HUES48 (cell line): ENCODE data around the gene SPEM2.

Experiments used
- H3K27ac ChIP-seq: one replicate; pipeline ENCODE4 v1.7.0; 2013; ENCODE audit warnings: low read depth, low read length, inconsistent platforms
- H3K27me3 ChIP-seq: 2 replicates; pipeline ENCODE4 v1.6.1; 2013; ENCODE audit warnings: mild to moderate bottlenecking, low read length; ENCODE audit not compliant: control insufficient read depth, insufficient read depth
- H3K36me3 ChIP-seq: 2 replicates; pipeline ENCODE4 v1.6.1; 2013; ENCODE audit warnings: low read length; ENCODE audit not compliant: control insufficient read depth, insufficient read depth
- H3K4me1 ChIP-seq: 2 replicates; pipeline ENCODE4 v1.6.1; 2013; ENCODE audit warnings: mild to moderate bottlenecking, low read length; ENCODE audit not compliant: control insufficient read depth, insufficient read depth
- H3K4me3 ChIP-seq: 2 replicates; pipeline ENCODE4 v1.5.1; 2013; ENCODE audit warnings: mild to moderate bottlenecking, low read depth, low read length
- H3K9ac ChIP-seq: 2 replicates; pipeline ENCODE4 v1.6.1; 2013; ENCODE audit warnings: mild to moderate bottlenecking, low read depth, low read length, moderate library complexity
- H3K9me3 ChIP-seq: 2 replicates; pipeline ENCODE4 v1.6.1; 2013; ENCODE audit warnings: low read length; ENCODE audit not compliant: control insufficient read depth, insufficient read depth

SPEM2 gene

DNA sequence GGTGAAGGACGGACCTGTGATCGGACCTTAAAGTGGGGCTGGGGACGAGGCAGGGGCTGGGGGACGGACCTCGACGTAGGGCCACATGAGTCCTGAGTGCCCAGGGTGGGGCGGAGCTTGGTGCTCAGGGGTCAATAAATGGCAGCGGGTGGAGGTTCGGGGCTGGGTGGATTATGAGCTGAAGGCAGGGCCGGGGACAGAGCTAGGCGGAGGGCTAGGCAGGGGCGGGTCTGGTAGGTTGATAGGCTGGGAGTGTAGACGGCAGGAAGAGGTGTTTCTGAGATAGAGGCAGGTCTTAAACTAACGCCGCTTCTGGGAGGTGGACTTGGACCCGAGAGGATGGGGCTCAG is 20.2 kb downstream of the SPEM2 start:
- no peak overlapping the region for H3K9ac ChIP-seq
- H3K4me1 ChIP-seq, result peaks cover 15% of the 10 kb centered on the region
- no peaks in the 10 kb centered on the region for H3K27me3 ChIP-seq
- peak overlapping the region; percentile 68 for H3K4me3 ChIP-seq
- no peaks in the 10 kb centered on the region for H3K36me3 ChIP-seq
- no peaks in the 10 kb centered on the region for H3K9me3 ChIP-seq
- peak overlapping the region; percentile 76 for H3K27ac ChIP-seq

DNA sequence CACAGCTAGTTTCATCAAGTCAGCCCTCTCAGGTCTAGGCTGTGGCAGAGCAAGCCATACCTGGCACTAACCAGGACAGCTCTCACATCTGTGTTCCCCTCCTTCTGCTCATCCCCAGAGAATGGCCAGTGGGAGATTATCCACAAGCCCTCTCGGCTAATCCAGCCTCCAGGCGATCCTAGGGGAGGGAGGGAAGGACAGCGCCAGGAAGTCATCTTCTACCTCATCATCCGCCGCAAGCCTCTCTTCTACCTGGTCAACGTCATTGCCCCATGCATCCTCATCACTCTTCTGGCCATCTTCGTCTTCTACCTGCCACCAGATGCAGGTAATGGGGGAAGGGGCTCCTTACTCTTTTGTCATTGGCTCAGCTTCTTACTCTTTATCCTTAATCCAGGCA is 23.0 kb downstream of the SPEM2 start:
- no peak overlapping the region for H3K27ac ChIP-seq
- H3K4me3 ChIP-seq, result no peak overlapping the region
- no peaks in the 10 kb centered on the region for H3K27me3 ChIP-seq
- H3K9me3 ChIP-seq, result no peaks in the 10 kb centered on the region
- H3K4me1 ChIP-seq, result peaks cover 8% of the 10 kb centered on the region
- no peak overlapping the region for H3K9ac ChIP-seq
- no peaks in the 10 kb centered on the region for H3K36me3 ChIP-seq

DNA sequence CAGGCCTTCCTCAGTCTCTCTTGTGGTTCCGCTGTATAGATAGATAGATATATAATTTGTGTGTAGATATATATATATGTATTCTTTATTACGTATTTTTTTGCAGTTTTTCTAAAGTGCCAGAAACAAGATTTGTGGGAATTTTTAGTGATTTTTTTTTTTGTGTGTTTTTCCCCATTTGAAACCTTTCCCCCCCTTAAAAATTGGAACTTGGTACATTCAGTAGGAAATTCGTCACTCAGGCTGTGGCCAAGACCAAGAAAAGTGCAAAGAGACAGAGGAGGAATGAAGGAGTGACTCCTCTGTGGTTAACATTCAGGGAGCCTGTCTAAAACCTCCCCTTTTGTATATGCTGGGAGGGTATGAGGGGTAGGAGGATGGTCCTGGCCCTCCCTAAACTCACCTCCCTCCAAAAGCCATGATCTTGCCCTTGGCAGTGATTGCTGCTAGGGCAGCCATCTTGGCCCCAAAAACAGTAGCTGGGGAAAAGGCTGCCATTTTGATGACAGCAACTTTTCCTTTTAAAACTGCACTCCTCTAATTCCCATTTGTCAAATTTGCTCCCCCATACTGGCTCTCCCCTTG is 34.6 kb downstream of the SPEM2 start:
- Histone ChIP-seq H3K36me3 (peaks cover 9% of the 10 kb centered on the region), H3K27ac (no peak overlapping the region), H3K27me3 (no peaks in the 10 kb centered on the region), H3K9ac (no peak overlapping the region), H3K4me1 (peaks cover 12% of the 10 kb centered on the region; the same call in 1 of the 2 replicates), H3K9me3 (no peaks in the 10 kb centered on the region), H3K4me3 (no peak overlapping the region)

DNA sequence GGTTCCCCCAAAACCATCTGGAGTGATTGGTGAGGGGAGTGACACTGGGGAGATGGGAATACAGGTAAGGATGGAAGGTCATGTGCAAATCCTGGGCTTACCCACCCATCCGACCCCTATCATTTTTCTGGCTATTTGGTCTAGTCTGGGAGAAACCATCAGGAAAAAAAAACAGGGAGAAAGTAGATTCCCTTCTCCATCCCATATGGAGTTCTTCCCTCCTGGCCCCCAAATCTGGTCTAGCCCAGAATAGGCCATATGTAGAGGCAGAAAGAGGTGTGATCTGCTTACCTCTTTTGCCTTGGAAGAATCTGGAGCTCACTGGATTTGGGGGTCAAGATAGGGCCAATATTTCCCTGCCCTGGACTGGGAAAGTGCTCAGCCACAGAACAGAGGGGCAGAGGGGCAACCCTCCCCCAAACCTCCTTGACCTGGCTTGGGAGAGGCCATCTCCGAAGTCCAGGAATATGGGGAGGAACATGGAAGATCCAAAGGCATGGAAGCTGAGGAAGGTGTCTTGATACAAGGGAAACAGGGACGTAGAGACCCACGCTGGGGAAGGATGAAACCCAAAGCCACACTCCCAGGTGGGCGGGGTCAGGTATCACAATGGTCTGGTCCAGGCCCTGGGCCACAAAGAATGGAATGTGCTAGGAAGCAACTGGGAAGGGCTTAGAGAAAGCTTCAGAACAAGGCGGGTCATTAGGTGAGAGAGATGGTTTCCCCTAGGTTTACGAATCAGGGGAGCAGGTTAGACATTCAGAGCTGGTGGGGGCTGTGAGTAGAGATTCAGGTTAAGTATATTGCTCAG is 35.6 kb downstream of the SPEM2 start:
- Histone ChIP-seq H3K27me3 (no peaks in the 10 kb centered on the region), H3K27ac (no peak overlapping the region), H3K9me3 (no peaks in the 10 kb centered on the region), H3K4me3 (no peak overlapping the region), H3K9ac (no peak overlapping the region), H3K4me1 (peaks cover 9% of the 10 kb centered on the region; the same call in 1 of the 2 replicates), H3K36me3 (peaks cover 9% of the 10 kb centered on the region)

DNA sequence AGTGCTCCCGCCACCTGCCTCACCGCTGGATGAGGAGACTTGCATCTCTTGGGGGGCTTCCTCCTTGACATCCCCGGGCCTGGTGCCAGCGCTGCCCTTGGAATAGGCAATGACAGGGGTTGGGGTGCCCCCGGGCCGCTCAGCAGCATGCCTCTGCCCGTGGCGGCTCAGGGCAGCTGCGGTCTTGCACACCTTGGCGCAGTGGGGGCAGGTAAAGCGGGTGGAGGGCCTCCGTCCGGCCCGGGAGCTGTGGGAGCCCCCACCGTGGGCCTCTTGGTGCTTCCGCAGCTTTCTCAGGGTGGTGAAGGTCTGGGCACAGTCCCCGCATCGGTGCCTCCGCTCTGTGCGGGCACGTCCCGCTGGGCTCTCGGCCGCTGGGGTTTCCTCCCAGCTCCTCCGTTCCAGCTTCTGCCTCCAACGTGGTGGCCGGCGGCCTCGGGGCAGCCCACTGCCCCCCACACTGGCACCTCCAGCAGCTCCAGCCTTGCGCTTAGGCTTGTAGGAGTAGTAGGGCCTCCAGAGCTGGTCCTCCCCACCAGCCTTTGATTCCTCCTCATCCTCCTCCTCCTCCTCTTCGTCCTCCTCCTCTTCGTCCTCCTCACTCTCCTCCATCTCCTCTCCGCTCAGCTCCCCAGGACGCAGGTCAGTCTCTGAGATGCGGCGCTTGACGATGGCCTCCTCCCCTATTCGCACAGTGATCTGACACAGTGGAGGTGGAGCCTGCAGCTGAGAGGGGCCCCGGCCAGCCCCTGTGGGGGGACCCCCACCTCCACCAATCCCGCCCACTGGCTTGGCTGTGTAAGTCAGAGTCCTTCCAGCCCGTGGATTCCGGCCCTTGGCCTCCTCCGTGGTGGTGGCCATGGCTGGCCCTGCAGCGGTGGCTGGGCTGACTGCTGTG is 37.3 kb downstream of the SPEM2 start:
- H3K4me1 ChIP-seq, result peaks cover 9% of the 10 kb centered on the region; the same call in 1 of the 2 replicates
- H3K27me3 ChIP-seq, result no peaks in the 10 kb centered on the region
- no peak overlapping the region for H3K4me3 ChIP-seq
- H3K36me3 ChIP-seq, result peaks cover 14% of the 10 kb centered on the region
- no peaks in the 10 kb centered on the region for H3K9me3 ChIP-seq
- H3K27ac ChIP-seq, result no peak overlapping the region
- no peak overlapping the region for H3K9ac ChIP-seq

DNA sequence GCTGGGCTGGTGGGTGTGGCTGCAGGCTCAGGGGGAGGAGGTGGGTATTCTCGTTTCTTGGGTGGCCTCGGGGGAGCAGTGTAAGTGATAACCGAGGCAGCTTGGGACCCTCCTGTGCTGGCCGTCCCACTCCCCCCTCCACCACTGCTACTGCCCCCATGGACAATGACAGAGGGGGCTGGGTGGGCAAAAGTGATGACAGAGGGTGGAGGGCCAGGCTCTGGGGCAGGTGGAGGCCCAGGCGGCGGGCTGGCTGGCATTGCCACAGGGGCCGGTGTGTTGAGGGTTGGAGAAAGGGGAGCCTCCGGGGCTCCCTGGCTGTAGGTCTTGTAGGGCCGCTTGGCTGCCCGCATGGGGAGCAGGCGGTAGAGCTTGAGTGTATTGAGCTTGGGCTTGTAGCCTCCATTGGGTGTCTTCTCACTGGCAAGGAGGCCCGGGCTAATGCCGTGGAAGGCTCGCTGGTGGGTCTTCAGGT is 38.0 kb downstream of the SPEM2 start:
- H3K27ac ChIP-seq, result no peak overlapping the region
- no peak overlapping the region for H3K4me3 ChIP-seq
- peaks cover 14% of the 10 kb centered on the region for H3K36me3 ChIP-seq
- no peaks in the 10 kb centered on the region for H3K9me3 ChIP-seq
- peaks cover 9% of the 10 kb centered on the region; the same call in 1 of the 2 replicates for H3K4me1 ChIP-seq
- H3K9ac ChIP-seq, result no peak overlapping the region
- H3K27me3 ChIP-seq, result no peaks in the 10 kb centered on the region

DNA sequence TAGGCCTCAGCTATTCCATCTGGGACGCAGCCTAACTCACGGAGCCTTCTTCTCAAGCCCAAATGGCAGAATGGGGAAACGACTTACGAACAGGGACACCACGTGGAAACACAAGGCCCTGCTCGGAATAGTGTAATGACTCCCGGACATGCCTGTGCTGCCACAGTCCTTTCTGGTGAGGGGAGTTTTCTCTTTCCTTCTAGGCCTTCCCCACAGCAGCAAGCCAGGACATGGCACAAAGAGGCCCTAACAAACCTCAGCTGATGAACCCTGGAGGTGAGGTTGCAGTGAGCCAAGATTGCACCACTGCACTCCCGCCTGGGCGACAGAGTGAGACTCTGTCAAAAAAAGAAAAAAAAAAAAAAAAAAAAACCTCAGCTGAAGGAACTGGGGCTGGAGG is 38.7 kb downstream of the SPEM2 start:
- Histone ChIP-seq H3K27ac (no peak overlapping the region), H3K27me3 (no peaks in the 10 kb centered on the region), H3K36me3 (peaks cover 14% of the 10 kb centered on the region), H3K4me1 (peaks cover 9% of the 10 kb centered on the region; the same call in 1 of the 2 replicates), H3K4me3 (no peak overlapping the region), H3K9me3 (no peaks in the 10 kb centered on the region), H3K9ac (no peak overlapping the region)

DNA sequence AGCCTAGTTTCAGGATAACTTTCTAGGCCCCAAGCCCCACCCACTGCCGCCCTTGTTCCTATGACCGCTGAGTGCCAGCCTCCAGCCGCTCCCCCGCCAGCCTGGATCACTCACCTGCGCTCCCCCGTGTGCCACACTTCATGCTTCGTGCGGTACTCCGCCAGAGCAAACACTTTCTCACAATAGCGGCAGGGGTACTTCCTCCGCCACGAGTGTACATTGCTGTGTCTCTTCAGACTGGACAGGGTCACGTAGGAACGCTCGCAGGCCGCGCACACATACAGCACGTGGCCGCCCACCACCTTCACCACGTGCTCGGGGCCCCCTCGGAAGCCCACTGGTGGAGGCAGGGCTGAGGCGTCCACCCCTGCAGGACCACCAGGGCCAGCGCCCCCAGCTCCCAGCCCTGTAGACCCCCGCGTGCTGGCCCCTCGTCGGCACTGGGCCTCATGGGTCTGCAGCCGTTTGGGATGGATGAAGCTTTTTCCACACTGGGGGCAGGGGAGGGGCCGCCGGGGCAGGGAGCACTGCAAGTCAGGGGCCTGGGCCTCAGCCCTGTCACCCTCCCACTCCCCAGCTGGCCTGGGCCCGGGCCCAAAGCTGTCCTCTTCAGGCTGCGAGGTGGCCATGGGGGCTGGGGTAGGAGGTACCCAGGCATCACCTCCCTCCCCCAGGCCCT is 40.3 kb downstream of the SPEM2 start:
- H3K4me1 ChIP-seq, result peaks cover 9% of the 10 kb centered on the region; the same call in 1 of the 2 replicates
- peaks cover 14% of the 10 kb centered on the region for H3K36me3 ChIP-seq
- H3K9me3 ChIP-seq, result no peaks in the 10 kb centered on the region
- no peak overlapping the region for H3K27ac ChIP-seq
- no peaks in the 10 kb centered on the region for H3K27me3 ChIP-seq
- no peak overlapping the region for H3K9ac ChIP-seq
- H3K4me3 ChIP-seq, result no peak overlapping the region

DNA sequence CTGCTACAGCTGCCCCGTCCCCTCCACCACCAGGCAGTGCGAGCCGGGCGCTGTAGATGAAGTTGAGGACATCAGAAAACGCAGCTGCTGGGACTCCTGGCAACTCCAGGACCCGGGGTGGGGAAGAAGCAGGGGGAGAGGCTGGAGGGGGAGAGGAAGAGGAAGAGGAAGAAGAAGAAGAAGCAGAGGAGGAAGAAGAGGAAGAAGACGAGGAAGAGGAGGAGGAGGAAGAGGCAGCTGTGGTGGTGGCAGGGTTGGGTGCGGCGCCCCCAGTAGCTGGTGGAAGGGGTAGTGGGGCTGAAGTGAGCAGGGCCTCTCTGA is 40.9 kb downstream of the SPEM2 start:
- no peak overlapping the region for H3K9ac ChIP-seq
- H3K36me3 ChIP-seq, result peaks cover 14% of the 10 kb centered on the region
- peaks cover 6% of the 10 kb centered on the region; the same call in 1 of the 2 replicates for H3K4me1 ChIP-seq
- no peak overlapping the region for H3K4me3 ChIP-seq
- H3K27ac ChIP-seq, result no peak overlapping the region
- no peaks in the 10 kb centered on the region for H3K27me3 ChIP-seq
- H3K9me3 ChIP-seq, result no peaks in the 10 kb centered on the region

DNA sequence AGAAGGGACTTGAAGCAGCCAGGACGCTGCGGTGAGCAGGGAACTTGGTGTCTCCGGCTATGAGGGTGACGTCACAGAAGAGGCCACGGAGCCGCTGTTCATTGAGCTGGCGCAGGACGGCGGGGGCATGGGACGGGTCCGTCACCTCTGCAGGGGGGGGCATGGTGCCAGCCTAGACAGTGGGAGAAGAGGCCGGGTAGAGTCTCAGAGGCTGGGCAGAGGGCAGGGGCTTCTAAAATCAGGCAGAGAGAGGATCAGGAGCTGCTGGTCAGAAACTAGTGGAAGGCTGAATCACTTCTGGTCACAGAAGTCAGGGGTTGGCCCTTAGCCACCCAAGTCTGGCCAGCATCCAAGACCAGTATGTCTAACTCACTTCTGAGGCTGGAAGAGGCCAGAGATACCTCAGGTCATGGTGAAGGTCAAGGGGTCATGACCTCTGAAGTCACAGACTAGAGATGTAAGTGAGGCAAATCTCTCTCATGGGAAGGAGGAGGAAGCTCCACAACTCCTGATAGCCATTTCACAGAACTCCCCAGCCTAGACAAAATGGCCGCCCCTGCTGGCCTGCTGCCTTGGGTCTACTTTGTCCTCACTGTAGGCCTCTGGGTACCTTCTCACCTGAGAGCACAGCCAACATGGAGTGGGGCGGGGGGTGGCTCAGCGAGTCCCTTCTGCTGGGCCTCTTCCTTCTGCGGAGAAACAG is 41.4 kb downstream of the SPEM2 start:
- Histone ChIP-seq H3K27me3 (no peaks in the 10 kb centered on the region), H3K9ac (no peak overlapping the region), H3K27ac (no peak overlapping the region), H3K9me3 (no peaks in the 10 kb centered on the region), H3K4me1 (0 out of 2 replicates have a peak, but pooled peaks cover under 1% of the 10 kb centered on the region), H3K4me3 (no peak overlapping the region), H3K36me3 (peaks cover 14% of the 10 kb centered on the region)
